H1 (cell line): ENCODE measurements around the gene RASAL2. TPM values are rescaled to one million over a fixed set of nuclear protein-coding genes. Genes with fewer than 3 reads are reported as not detected.

Experiments used
- CTCF ChIA-PET: fragments of 300-600 bp; sonication (Branson Sonifier 250); formaldehyde crosslinking; loops from one replicate; lab custom pipeline; 2021; ENCODE audit not compliant: partially characterized antibody; lab: Charles Lee
- POLR2A ChIA-PET: fragments of 300-600 bp; sonication (Branson Sonifier 250); formaldehyde crosslinking; loops from one replicate; lab custom pipeline; 2021; ENCODE audit warnings: inconsistent platforms; ENCODE audit not compliant: partially characterized antibody; lab: Charles Lee
- DNase-seq, 2 experiments: peaks; one replicate each; pipeline versions ENCODE4 v3.0.0 to v3.0.0-alpha.2; 2010 to 2022; ENCODE audit warnings: low spot score in 2 of 2, low read depth in 1 of 2, mixed read lengths in 1 of 2
- FAIRE-seq: peaks from 2 replicates; lab custom pipeline; 2011; peaks lifted over from hg19 to GRCh38; lab: Jason Lieb, UNC
- H2AFZ ChIP-seq: 2 replicates; pipeline ENCODE4 v1.8.1; 2012; ENCODE audit warnings: low read length, inconsistent platforms
- H2AK5ac ChIP-seq: 2 replicates; pipeline ENCODE4 v1.6.1; 2013; ENCODE audit warnings: low read depth, low read length
- H2BK120ac ChIP-seq: replicated peaks from 2 replicates; pipeline ENCODE3; 2013; ENCODE audit warnings: low read depth, low read length, inconsistent platforms
- H2BK12ac ChIP-seq: 2 replicates; pipeline ENCODE4 v1.6.1; 2013; ENCODE audit warnings: low read depth, low read length
- H2BK15ac ChIP-seq: 2 replicates; pipeline ENCODE4 v1.6.1; 2013; ENCODE audit warnings: low read length
- H2BK20ac ChIP-seq: 2 replicates; pipeline ENCODE4 v1.6.1; 2013; ENCODE audit warnings: low read length
- H2BK5ac ChIP-seq: 2 replicates; pipeline ENCODE4 v1.6.1; 2013; ENCODE audit warnings: low read depth, low read length
- H3K14ac ChIP-seq: 2 replicates; pipeline ENCODE4 v1.6.1; 2013; ENCODE audit warnings: inconsistent platforms; ENCODE audit not compliant: insufficient read length
- H3K18ac ChIP-seq: 2 replicates; pipeline ENCODE4 v1.6.1; 2013; ENCODE audit warnings: low read length; ENCODE audit errors: extremely low read depth
- H3K23ac ChIP-seq: 2 replicates; pipeline ENCODE4 v1.6.1; 2013; ENCODE audit warnings: inconsistent platforms; ENCODE audit not compliant: insufficient read length
- H3K23me2 ChIP-seq: 2 replicates; pipeline ENCODE4 v1.6.1; 2013; ENCODE audit warnings: low read depth, low read length
- H3K27ac ChIP-seq: 2 replicates; pipeline ENCODE4 v1.6.1; 2011; ENCODE audit warnings: low read depth, low read length, inconsistent platforms
- H3K27me3 ChIP-seq, 4 experiments: replicated peaks in 1 of 4; 1 replicate in 1 of 4; 2 replicates in 3 of 4; pipeline versions ENCODE4 v1.6.1 to v1.8.1; 2011 to 2013; ENCODE audit warnings: low read length in 3 of 4, mild to moderate bottlenecking in 3 of 4, inconsistent platforms in 2 of 4, mixed read lengths in 2 of 4, moderate library complexity in 1 of 4; ENCODE audit not compliant: control insufficient read depth in 3 of 4, insufficient read depth in 3 of 4; ENCODE audit errors: extremely low read depth in 1 of 4
- H3K36me3 ChIP-seq, 4 experiments: 2 replicates each; pipeline versions ENCODE4 v1.6.1 to v1.8.1; 2011 to 2013; ENCODE audit warnings: mild to moderate bottlenecking in 4 of 4, low read length in 3 of 4, moderate library complexity in 2 of 4, control low read depth in 1 of 4, inconsistent platforms in 1 of 4; ENCODE audit not compliant: insufficient read depth in 4 of 4, control insufficient read depth in 2 of 4
- H3K4ac ChIP-seq: replicated peaks from 2 replicates; pipeline ENCODE3; 2013; ENCODE audit warnings: low read length, low read depth, mixed read lengths, inconsistent platforms; ENCODE audit not compliant: insufficient read length
- H3K4me1 ChIP-seq, 4 experiments: replicated peaks in 1 of 4; 1 replicate in 1 of 4; 2 replicates in 3 of 4; pipeline versions ENCODE4 v1.6.1 to v1.8.1; 2011 to 2013; ENCODE audit warnings: low read length in 3 of 4, inconsistent platforms in 2 of 4, mixed read lengths in 1 of 4; ENCODE audit not compliant: insufficient read depth in 4 of 4, control insufficient read depth in 3 of 4
- H3K4me2 ChIP-seq, 2 experiments: 2 replicates each; pipeline versions ENCODE4 v1.6.1 to v1.8.1; 2011 to 2013; ENCODE audit warnings: low read depth in 2 of 2, low read length in 2 of 2, control low read depth in 1 of 2, inconsistent platforms in 1 of 2, mild to moderate bottlenecking in 1 of 2; ENCODE audit not compliant: insufficient read depth in 1 of 2
- H3K4me3 ChIP-seq, 4 experiments: fragments of 200-600, 300-600 bp in 1 of 4; sonication (generic), shearing (Covaris generic), sonication (Bioruptor Twin) in 1 of 4; 2 replicates each; pipeline versions ENCODE4 v1.5.1 to v1.8.1; 2011 to 2016; ENCODE audit warnings: low read length in 4 of 4, low read depth in 3 of 4, control low read depth in 2 of 4, inconsistent platforms in 2 of 4, mild to moderate bottlenecking in 2 of 4, mixed read lengths in 1 of 4, moderate library complexity in 1 of 4; ENCODE audit not compliant: insufficient read depth in 2 of 4; ENCODE audit errors: extremely low read depth in 1 of 4
- H3K56ac ChIP-seq: replicated peaks from 2 replicates; pipeline ENCODE3; 2013; ENCODE audit warnings: low read depth, mild to moderate bottlenecking, mixed read lengths, low read length, inconsistent platforms; ENCODE audit not compliant: insufficient read length
- H3K79me1 ChIP-seq: 2 replicates; pipeline ENCODE4 v1.6.1; 2013; ENCODE audit warnings: low read depth, low read length, control low read depth
- H3K79me2 ChIP-seq, 2 experiments: 2 replicates each; pipeline versions ENCODE4 v1.6.1 to v1.8.1; 2012 to 2013; ENCODE audit warnings: low read length in 2 of 2, mild to moderate bottlenecking in 2 of 2, inconsistent platforms in 1 of 2; ENCODE audit not compliant: insufficient read depth in 2 of 2, control insufficient read depth in 1 of 2
- H3K9ac ChIP-seq, 4 experiments: replicated peaks in 1 of 4; 1 replicate in 1 of 4; 2 replicates in 3 of 4; pipeline versions ENCODE4 v1.6.1 to v1.8.1; 2011 to 2013; ENCODE audit warnings: low read depth in 3 of 4, low read length in 3 of 4, control low read depth in 2 of 4, mild to moderate bottlenecking in 2 of 4, moderate library complexity in 2 of 4, inconsistent platforms in 1 of 4; ENCODE audit errors: extremely low read depth in 1 of 4
- H3K9me3 ChIP-seq, 2 experiments: 2 replicates each; pipeline versions ENCODE4 v1.6.1 to v1.8.1; 2012 to 2013; ENCODE audit warnings: mild to moderate bottlenecking in 2 of 2, moderate library complexity in 2 of 2, control low read depth in 1 of 2, inconsistent platforms in 1 of 2, low read depth in 1 of 2, low read length in 1 of 2, mixed read lengths in 1 of 2; ENCODE audit not compliant: insufficient read depth in 2 of 2
- H4K20me1 ChIP-seq, 2 experiments: replicated peaks in 1 of 2; 2 replicates each; pipeline versions ENCODE3 to v1.8.1; 2011 to 2013; ENCODE audit warnings: inconsistent platforms in 2 of 2, low read length in 2 of 2, mild to moderate bottlenecking in 1 of 2; ENCODE audit not compliant: insufficient read depth in 2 of 2, control insufficient read depth in 1 of 2
- H4K5ac ChIP-seq: 2 replicates; pipeline ENCODE4 v1.6.1; 2013; ENCODE audit warnings: low read length, low read depth, mixed read lengths, inconsistent platforms; ENCODE audit not compliant: insufficient read length
- H4K8ac ChIP-seq: 2 replicates; pipeline ENCODE4 v1.8.0; 2013; ENCODE audit warnings: mild to moderate bottlenecking, moderate library complexity, low read length, inconsistent platforms; ENCODE audit not compliant: insufficient read depth; ENCODE audit errors: extremely low read depth
- H4K91ac ChIP-seq: replicated peaks from 2 replicates; pipeline ENCODE3; 2013; ENCODE audit warnings: low read length, mixed read lengths, inconsistent platforms; ENCODE audit not compliant: insufficient read length
- EGR1 ChIP-seq: IDR thresholded peaks from 2 replicates; pipeline ENCODE4 v1.6.1; 2011; ENCODE audit warnings: low read depth, low read length, borderline replicate concordance
- EZH2 ChIP-seq: fragments of 200-600 bp; sonication (generic); IDR thresholded peaks from 2 replicates; pipeline ENCODE4 v1.7.1; 2012; ENCODE audit warnings: low read depth, mild to moderate bottlenecking, moderate library complexity, low read length, inconsistent platforms; ENCODE audit not compliant: severe bottlenecking
- GABPA ChIP-seq: IDR thresholded peaks from 2 replicates; pipeline ENCODE4 v1.6.1; 2011; ENCODE audit warnings: mild to moderate bottlenecking, low read length, moderate library complexity, borderline replicate concordance; ENCODE audit not compliant: insufficient read depth
- HDAC6 ChIP-seq: IDR thresholded peaks from one replicate; pipeline ENCODE4 v1.7.1; 2012; ENCODE audit warnings: low read depth, mild to moderate bottlenecking, inconsistent platforms, low read length, moderate library complexity
- JUND ChIP-seq: IDR thresholded peaks from 2 replicates; pipeline ENCODE4 v1.6.1; 2011; ENCODE audit warnings: mild to moderate bottlenecking, improper control_type of control experiment, low read length
- SAP30 ChIP-seq: fragments of 300-600 bp; sonication (generic); IDR thresholded peaks from 2 replicates; pipeline ENCODE4 v1.7.1; 2012; ENCODE audit warnings: low read length, moderate library complexity, mild to moderate bottlenecking, inconsistent platforms; ENCODE audit not compliant: insufficient read depth, insufficient replicate concordance
- SIX5 ChIP-seq: IDR thresholded peaks from 2 replicates; pipeline ENCODE4 v1.6.1; 2011; ENCODE audit warnings: mild to moderate bottlenecking, low read depth, low read length
- SP1 ChIP-seq: IDR thresholded peaks from 2 replicates; pipeline ENCODE4 v1.6.1; 2011; ENCODE audit warnings: low read depth, low read length
- SRF ChIP-seq: IDR thresholded peaks from 2 replicates; pipeline ENCODE4 v1.6.1; 2011; ENCODE audit warnings: mild to moderate bottlenecking, low read depth, low read length, moderate library complexity
- TAF7 ChIP-seq: optimal IDR thresholded peaks from 2 replicates; pipeline ENCODE3; 2011; ENCODE audit warnings: low read depth, mild to moderate bottlenecking, inconsistent platforms, low read length, moderate library complexity, borderline replicate concordance
- TEAD4 ChIP-seq: IDR thresholded peaks from 2 replicates; pipeline ENCODE4 v1.6.1; 2012; ENCODE audit warnings: low read depth, low read length, inconsistent platforms, mixed read lengths
- WGBS, 2 experiments: shearing (Covaris generic) in 1 of 2; methylation state at CpG; one replicate each; pipeline versions ENCODE4 v1.1.6 to v1.1.7; 2013 to 2015; ENCODE audit warnings: low lambda C conversion rate in 2 of 2, mixed read lengths in 2 of 2, inconsistent platforms in 1 of 2, low coverage in 1 of 2, missing lambda C conversion rate in 1 of 2; ENCODE audit not compliant: insufficient replicate concordance in 2 of 2, insufficient coverage in 1 of 2, insufficient read length in 1 of 2; ENCODE audit errors: extremely low coverage in 1 of 2, missing lambda C conversion rate in 1 of 2; 5-methylcytosine and 5-hydroxymethylcytosine counted together
- polyA plus RNA-seq, 7 experiments: library from polyadenylated mRNA; depleted of rRNA in 3 of 7; stranded (reverse) in 5 of 7; unstranded in 2 of 7; fragments of >200 nt in 5 of 7; fragments of 200-250 nt in 2 of 7; gene quantifications; 1 replicate in 5 of 7; 2 replicates in 1 of 7; 4 replicates in 1 of 7; pipeline versions ENCODE4 v1.2.1 to v1.2.3, GENCODE V29; 2011 to 2013; ENCODE audit warnings: missing spikeins in 2 of 7, mixed read lengths in 2 of 7
- total RNA-seq: library from RNA; stranded (reverse); fragmentation: NEBNext Ultra II Directional; extraction: Animal tissue kit (Norgen Biotek cat#: 25700); gene quantifications from 2 replicates; pipeline ENCODE4 v1.2.1, GENCODE V29; 2021

RASAL2 gene
- total and polyA plus RNA-seq, 2 of the 8 experiments (the other 6 are each of a cell fraction or from before 2014, with no cell fraction given), result 15.9 to 32.5 TPM

- no peak overlapping the region for H2AFZ ChIP-seq
- H2BK20ac ChIP-seq, result no peak overlapping the region
- no peak overlapping the region for H3K27ac ChIP-seq
- no peaks in the 10 kb centered on the region for H3K27me3 ChIP-seq
- no peak for TF ChIP-seq HDAC6
- TF ChIP-seq EGR1, result no peak
- no peak for TF ChIP-seq SP1
- TF ChIP-seq GABPA, result no peak
- TF ChIP-seq TEAD4, result no peak
- no peak for TF ChIP-seq SAP30
- no peak for TF ChIP-seq SRF
- no peak for TF ChIP-seq JUND
- no peak for TF ChIP-seq SIX5
- TF ChIP-seq EZH2, result no peak
- no peak for TF ChIP-seq TAF7
- TF ChIP-seq, all 59 proteins: peak for 0
- no peak overlapping the region for H4K91ac ChIP-seq
- H3K23me2 ChIP-seq, result no peaks in the 10 kb centered on the region; the same call in 1 of the 2 replicates
- FAIRE-seq, result no peak
- H3K23ac ChIP-seq, result no peak overlapping the region
- H3K4ac ChIP-seq, result no peak overlapping the region
- peaks cover 0 to 2% (median under 1%) of the 10 kb centered on the region in 4 experiments; a peak in 1 of 7 replicates for H3K4me1 ChIP-seq
- no peak overlapping the region for H2BK12ac ChIP-seq
- H3K36me3 ChIP-seq, result no peaks in the 10 kb centered on the region
- H2BK15ac ChIP-seq, result no peak overlapping the region
- no peak overlapping the region for H3K9ac ChIP-seq
- no peak overlapping the region for H3K4me2 ChIP-seq
- 88% methylated on average over 5 of the region's 5 CpGs; no CpG with 5 or more reads in 1 of the 2 experiments for WGBS, 2 experiments
- POLR2A ChIA-PET, result no interaction called here
- no peak overlapping the region for H3K56ac ChIP-seq
- H4K20me1 ChIP-seq, result no peaks in the 10 kb centered on the region
- no peaks in the 10 kb centered on the region for H3K9me3 ChIP-seq
- H3K79me1 ChIP-seq, result no peaks in the 10 kb centered on the region; the same call in 1 of the 2 replicates
- H2BK120ac ChIP-seq, result no peak overlapping the region
- no peak overlapping the region for H2AK5ac ChIP-seq
- H4K8ac ChIP-seq, result no peak overlapping the region
- no peaks in the 10 kb centered on the region for H3K79me2 ChIP-seq
- DNase-seq, result no peak
- H3K4me3 ChIP-seq, result no peak overlapping the region
- no peak overlapping the region for H3K14ac ChIP-seq
- no peak overlapping the region for H4K5ac ChIP-seq
- no peak overlapping the region for H3K18ac ChIP-seq
- CTCF ChIA-PET, result interaction anchor here (1.3 to 13.1 kb wide), 3 partner anchors 9 to 17 kb away, joined by 5 to 238 read pairs (median 12); no protein-coding TSS in a partner anchor
- H2BK5ac ChIP-seq, result no peak overlapping the region
These were observed 415.6 kb downstream of the RASAL2 start for GRCh38 chr1:178509414-178510007.
